ENCODE measurements around the gene MYZAP.

Gene MYZAP, protein sequence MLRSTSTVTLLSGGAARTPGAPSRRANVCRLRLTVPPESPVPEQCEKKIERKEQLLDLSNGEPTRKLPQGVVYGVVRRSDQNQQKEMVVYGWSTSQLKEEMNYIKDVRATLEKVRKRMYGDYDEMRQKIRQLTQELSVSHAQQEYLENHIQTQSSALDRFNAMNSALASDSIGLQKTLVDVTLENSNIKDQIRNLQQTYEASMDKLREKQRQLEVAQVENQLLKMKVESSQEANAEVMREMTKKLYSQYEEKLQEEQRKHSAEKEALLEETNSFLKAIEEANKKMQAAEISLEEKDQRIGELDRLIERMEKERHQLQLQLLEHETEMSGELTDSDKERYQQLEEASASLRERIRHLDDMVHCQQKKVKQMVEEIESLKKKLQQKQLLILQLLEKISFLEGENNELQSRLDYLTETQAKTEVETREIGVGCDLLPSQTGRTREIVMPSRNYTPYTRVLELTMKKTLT

DNA sequence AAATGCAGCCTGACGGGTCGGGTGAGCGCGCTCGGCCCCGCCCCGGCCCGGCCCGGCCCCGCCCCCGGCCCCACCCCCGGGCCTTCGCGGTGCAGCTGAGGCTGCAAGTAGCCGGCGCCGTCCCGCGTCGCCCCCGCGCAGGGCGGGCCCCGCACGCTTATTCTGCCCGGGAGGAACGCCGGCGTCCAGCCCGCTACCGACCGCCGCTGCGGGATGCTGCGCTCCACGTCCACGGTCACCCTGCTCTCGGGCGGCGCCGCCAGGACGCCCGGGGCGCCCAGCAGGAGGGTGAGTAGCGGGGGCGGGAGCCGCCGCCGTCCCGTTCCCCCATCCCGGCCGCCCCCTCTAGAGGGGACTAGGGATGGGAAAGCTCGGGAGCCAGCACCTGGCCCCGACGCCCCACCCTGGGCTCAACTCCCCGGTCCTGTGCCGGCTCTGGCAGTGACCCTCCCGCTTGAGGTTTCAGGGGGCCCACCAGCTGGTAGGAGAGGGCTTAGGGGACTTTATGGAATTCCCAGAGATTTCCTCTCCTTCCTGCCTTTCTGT, at the start of gene MYZAP:
Gene MYZAP (plus strand): TSS at position 83 of the 546 bp plus-strand sequence. CDS start 131 bp downstream, at position 214.
- Histone ChIP-seq H3K4me3 (peak within 1 kb of the TSS; percentile 39 to 60 (median 49)), H3K27ac (peak within 1 kb of the TSS in 17 of 21 experiments; percentile 33 to 83 (median 53))

DNA sequence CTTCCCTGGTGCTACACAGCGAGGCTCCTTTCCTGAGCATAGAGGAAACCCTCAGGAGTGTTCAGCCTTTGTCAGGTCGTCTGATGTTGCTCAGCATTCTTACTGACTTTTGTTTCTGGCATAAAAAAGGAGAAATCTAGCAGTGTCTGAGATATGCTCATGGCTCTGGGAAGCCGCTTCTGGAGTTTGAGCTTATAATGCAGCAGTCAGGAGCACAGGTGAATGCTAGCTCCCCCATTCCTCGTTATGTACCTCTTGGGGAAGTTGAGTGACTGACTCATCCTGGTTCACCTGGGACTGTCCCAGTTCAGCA, 49.2 kb upstream of the MYZAP start:
- Histone ChIP-seq H3K27ac (no peak overlapping the region), H3K4me3 (no peak overlapping the region)

DNA sequence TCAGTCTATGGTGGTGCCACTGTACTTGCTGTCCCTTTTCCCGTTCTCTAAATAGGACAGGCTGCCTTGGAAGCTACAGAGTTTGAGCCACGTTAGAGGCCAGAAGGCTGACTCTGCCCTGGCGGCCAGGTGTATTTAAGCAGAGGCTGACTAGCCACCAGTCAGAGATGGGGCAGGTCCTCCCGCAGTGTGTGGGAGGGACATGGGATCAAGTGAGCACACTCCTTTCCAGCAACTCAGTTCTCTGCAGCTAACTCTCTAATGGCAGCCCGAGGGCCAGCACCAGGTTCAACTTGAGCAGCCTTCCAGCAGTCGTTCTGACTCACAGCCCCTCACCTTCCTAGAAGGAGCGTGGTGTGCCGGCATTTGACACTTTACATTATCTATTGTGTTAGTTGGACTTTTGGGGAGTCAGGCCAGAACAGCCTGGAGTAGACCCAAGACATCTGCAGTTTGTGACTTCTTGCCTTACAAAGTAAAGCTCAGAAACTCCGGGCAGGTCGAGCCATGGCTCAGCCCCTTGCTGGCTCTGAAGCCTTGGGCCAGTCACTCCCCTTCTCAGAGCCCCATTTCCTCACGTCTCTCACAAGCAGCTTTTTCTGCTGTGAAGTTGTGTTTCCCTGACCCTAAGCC, 46.7 kb upstream of the MYZAP start:
- no peak overlapping the region for H3K27ac ChIP-seq
- no peak overlapping the region for H3K4me3 ChIP-seq

DNA sequence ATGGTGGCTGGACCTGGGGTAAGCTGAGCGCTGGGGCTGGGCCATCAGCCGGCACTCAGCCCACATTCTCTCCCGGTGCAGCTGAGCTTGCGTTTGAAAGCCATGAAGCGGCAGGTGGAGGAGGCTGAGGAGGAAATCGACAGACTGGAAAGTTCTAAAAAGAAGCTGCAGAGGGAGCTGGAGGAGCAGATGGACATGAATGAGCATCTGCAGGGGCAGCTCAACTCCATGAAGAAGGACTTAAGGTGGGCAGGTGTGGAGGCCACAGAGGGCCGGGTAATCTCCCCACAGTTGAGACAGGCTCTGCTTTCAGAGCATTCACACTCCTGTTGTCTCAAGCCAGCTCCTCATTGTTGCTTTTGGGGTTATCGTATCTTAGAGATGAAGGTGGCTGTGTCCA, 45.7 kb upstream of the MYZAP start:
- Histone ChIP-seq H3K4me3 (no peak overlapping the region), H3K27ac (no peak overlapping the region)

DNA sequence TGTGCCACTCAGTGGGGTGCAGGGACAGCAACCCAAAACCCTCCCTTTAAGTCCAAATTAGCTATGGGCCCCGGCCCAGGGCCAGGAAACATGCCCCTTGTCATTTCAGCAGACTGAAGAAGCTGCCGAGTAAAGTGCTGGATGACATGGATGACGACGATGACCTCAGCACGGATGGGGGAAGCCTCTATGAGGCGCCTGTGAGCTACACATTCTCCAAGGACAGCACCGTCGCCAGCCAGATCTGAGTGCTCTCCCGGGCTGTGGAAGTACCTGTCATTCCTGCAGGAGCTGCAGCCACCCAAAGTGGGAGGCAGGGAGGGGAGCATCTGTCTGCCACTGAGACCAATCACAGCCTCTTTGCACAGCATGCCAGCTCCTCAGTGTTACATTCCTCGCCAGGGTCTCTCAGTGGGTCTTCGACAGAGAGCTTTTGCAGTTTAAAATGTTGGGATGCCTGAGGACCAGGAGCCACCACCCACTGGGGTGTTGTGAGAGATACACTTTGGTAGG, 44.4 kb upstream of the MYZAP start:
- Histone ChIP-seq H3K4me3 (no peak overlapping the region), H3K27ac (no peak overlapping the region)

DNA sequence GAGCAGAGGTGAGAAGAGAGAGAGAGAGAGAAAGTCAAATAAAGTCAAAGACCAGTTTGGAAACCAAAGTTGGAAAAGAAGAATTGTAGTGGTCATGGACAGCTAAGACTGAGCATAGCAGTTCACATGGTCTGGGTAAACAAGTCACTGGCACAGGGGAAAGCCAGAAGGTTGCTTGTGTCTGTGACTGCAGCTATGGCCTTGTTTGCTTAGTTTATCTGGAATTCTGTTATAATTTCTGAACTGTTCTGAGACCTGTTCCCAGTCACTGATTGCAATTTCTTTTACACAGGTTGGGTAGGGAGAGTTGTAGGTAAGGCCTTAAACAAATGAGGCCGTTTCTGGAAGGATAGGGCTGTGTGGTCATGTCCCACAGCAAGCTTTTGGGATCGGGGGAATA, 43.4 kb upstream of the MYZAP start:
- Histone ChIP-seq H3K27ac (peak overlapping the region in 1 of 21 experiments; percentile 3), H3K4me3 (no peak overlapping the region)

DNA sequence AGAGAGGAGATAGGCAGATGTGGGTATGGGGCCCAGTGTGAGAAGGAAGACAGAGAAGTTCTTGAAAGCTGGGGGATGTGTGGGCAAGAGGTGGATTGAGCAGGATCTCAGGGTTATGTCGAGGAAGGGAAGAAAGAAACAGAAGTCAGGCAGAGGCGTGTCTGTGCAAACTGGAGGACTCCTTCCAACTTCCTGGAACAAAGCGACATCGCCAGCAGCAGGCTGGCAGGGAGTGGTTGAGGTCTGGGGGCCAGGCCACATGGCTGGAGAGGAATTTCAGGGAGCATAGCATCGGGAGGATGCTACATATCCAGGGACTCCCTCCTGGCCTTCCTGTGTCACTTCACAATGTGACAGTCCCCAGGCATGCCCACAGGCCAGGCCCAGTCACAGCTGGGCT, 42.9 kb upstream of the MYZAP start:
- H3K27ac ChIP-seq: peak overlapping the region in 1 of 21 experiments; percentile 3
- H3K4me3 ChIP-seq: no peak overlapping the region

DNA sequence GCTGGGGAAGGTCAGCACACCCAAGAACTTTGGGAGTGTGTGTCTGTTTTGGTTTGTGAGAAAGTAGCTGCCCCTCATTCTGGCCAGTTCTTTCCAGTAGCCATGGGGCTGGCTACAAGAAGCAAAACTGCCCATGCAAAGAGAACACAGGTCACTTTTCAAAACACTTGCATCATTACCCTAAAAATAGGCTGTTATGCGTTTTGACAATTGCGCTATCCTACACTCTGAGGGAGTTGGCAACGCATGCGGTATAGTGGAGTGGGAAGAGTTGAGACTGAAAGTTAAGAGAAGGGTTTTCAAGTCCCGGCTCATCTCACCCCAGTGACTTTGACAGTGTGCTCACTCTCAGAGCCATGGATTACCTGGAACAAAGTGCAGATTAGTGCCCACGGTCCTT, 41.8 kb upstream of the MYZAP start:
- H3K27ac ChIP-seq: no peak overlapping the region
- H3K4me3 ChIP-seq: no peak overlapping the region

DNA sequence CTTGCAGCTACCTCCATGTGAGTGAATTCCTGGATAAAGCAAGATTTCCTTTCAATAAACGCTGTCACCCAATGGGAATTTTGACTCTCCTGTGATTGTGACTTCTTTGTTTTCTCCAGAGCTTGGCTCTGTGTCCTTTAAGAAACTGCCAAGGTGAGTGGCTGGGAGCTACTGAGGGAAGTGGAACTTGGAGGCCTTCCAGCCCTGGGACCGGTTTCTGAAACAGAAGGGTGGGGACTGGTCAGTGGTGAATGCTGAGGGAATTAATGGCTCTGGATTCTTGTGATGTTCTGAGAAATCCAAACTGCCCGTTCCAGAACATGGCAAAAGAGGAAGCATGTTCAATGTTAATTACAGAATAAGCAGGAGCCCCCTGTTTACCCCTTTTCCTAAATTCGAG, 41.1 kb upstream of the MYZAP start:
- no peak overlapping the region for H3K4me3 ChIP-seq
- H3K27ac ChIP-seq: peak overlapping the region in 8 of 21 experiments; percentile 9 to 78 (median 56)

DNA sequence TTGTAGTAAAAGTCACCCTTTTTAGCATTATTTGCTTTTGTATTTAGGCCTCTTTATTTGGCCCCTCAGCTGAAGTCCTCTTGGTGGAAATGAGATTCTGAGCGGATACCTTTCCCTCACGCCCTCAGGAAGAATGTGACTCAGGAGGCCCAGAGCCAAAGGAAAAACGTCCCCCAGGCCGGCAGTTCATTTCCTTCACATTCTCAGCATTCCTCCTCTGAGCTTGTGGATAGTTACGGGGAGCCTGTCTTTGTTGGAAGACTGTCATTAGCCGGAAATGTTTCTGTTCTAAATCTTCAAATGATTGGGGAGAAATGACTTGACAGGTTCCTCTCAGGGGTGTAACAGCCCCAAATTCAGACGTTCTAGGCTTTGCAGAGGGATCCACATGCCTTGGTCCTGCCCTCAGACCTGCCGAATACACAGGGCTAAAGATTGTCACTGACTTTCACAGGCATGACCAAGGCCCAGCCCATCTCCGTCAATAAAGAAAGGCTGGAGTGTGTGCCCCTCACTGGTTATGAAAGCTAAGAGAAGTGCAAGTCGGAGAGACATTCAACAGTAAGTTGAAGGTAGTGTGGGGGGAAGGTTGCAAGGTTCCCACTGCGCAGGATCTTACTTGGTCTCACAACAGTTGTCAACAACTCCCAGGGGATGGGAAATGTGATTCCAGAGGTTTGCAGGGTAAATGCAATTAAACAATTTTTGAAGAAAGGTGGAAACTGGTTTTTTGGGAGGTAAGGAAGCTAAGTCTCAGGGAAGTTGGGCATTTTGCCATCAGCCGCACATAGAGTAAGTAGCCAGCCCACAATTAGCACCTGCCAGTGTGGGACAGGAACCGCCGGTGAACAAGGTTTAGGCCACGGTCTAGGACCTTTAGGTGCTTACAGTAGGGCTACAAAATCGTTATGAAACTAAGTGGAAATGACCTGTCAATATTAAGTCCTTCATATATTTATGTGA, 39.7 kb upstream of the MYZAP start:
- Histone ChIP-seq H3K4me3 (no peak overlapping the region), H3K27ac (peak overlapping the region in 8 of 21 experiments; percentile 9 to 78 (median 39))

DNA sequence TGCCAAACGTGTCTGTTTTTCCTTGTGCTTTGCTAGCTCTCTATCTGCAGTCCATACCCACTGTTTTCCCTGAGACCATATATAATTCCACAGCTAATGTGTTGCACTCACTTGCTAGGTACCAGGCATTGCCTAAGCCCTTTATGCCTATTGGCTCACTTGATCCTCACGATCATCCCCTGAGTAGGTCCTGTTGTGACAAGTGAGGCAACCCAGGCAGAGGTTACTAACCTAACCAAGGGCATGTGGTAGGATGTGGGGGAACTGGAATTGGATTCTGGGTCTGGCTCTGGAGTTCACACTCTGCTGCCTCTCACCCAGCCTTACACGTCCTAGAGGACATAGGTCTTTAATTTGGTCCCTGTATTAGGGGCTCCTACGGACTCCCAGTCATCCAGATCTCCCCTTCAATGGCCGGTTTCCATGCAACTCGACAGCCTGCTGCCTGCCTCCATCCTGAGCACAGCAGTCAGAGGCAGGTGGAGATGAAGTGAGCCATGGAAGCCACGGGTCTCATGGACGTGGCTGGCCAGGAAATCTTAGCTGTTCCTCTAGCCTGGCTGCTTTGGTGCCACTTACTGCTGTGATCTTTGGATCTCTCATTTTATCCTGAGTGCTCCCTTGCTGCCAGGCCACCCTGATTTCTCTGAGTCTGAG, 38.9 kb upstream of the MYZAP start:
- Histone ChIP-seq H3K27ac (peak overlapping the region in 2 of 21 experiments; percentile 15 to 25), H3K4me3 (no peak overlapping the region)

DNA sequence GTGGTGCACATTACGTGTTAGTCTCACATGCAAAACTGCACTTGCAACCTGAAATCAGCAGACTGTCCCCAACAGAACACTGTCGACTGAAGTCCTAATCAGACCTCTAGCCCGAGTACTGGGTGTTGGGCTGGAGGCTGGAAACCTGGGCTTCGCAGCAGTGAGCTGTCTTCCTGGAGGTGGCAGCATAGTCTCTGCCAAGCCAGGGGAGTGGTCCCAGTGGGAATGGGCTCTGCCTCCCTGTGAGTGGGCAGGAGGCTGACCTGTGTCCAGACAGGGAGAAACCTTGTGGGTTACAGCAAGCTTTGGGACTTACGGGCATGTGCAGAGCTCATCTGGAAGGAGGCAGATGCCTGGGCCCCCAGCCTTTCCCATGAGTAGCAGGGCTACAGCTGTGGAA, 38.2 kb upstream of the MYZAP start:
- Histone ChIP-seq H3K4me3 (no peak overlapping the region), H3K27ac (no peak overlapping the region)

DNA sequence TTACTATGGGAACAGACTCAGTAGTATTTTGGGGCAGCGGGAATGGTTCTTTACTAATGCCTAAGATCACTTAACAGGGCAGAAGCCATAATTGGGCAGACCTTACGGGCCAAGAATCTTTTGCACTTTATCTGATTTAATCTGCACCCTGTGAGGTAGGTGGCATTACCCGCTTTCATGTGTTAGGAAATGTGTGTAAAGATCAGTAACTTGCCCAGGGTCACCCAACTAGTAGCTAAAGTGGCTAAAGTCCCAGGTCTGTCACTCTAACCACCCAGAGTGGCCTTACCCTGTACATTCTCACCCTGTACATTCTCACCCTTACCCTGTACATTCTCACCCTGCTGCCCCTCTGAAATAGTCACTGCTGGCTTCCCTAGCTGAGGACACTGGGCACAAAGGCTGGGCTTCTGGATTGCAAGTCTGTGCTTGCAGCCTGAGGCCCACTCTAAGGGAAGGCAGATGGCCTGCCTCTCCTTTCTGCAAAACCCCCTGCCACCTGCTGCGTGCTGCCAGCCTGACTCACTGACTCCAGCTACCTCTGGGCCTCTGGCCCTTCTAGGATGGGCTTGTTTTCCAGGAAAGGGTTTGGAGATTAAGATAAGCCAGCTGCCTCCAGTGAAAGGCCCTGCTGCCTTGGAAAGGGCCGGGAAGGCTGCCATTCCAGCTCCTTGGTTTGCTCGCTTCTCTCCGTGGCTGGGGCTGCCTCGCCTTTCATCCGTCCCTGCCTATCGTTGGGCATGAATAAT, 37.5 kb upstream of the MYZAP start:
- peak overlapping the region in 3 of 21 experiments; percentile 12 to 38 (median 17) for H3K27ac ChIP-seq

DNA sequence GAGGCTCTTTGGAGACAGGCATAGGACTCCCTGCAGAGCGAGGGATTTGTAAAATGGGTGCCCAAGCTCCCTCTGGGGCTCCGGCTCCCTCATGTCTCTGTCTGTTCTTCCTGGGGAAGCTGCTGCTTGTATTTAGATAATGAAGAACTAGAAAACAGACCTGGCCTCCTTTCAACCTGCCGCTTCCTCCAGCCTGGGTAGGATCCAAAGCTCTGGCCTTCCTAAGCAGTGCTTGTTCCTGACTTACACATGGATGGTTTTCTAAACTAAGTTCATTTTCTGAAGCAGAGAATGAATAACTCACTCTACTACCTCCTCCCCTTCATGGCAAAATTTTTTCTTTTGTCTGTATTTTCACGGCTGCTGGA, 36.9 kb upstream of the MYZAP start:
- no peak overlapping the region for H3K4me3 ChIP-seq
- H3K27ac ChIP-seq: peak overlapping the region in 2 of 21 experiments; percentile 17 to 38

More for the DNA sequence above, 37.5 kb upstream of the MYZAP start:
- no peak overlapping the region for H3K4me3 ChIP-seq

DNA sequence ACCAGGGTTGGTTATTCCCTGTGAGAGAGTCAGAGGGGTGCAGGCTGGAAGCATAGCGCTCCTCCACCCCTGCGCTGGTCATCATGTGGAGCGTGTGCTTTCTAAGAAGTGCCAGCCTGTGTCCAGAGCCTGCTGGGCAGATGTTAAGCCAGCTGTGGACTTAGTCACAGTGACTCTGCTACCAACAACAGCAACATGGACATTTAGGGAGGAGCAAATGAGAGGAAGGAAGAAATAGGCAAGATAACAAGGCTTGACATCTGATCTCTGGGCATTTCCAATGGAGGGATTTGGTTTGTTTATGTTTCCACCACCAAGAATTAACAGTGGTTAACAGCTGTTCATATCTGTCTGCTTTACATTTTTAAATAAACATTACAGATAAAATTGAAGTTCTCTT, 36.4 kb upstream of the MYZAP start:
- Histone ChIP-seq H3K27ac (peak overlapping the region in 1 of 21 experiments; percentile 38), H3K4me3 (no peak overlapping the region)

DNA sequence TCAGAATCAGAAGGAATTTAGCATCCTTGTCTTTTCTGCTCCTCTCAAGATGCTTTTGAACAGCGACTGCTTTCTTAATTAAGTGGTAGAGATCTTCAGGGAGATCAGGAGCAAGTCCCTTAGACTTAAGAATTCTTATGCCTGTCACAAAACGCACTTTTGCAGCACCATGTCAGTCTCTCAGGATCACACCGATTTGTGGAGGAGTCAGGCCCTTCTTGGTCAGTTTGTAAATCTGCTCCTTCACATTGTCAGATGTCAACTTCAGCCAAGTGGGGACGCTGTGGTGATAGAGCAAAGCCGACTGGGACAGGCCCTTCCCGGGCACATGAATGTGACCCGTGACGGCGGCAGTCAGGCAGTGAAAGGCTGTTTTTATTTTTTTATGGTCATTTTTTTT, 35.7 kb upstream of the MYZAP start:
- H3K27ac ChIP-seq: no peak overlapping the region
- H3K4me3 ChIP-seq: no peak overlapping the region

DNA sequence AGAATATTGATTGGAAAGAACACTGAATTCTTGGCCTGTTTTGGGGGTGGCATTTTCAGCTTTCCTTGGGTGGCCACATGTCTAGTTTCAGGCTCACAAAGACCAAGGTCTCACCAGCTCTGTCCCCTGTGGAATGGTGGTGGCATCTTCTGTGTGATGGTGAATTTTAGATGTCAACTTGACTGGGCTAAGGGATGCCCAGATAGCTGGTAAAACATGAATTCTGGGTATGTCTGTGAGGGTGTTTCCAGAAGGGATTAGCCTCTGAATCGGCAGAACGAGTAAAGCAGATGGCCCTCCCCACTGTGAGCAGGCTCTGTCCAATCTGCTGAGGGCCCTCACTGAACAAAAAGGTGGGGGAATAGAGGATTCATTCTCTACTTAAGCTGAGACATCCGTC, 34.4 kb upstream of the MYZAP start:
- Histone ChIP-seq H3K27ac (no peak overlapping the region), H3K4me3 (no peak overlapping the region)

DNA sequence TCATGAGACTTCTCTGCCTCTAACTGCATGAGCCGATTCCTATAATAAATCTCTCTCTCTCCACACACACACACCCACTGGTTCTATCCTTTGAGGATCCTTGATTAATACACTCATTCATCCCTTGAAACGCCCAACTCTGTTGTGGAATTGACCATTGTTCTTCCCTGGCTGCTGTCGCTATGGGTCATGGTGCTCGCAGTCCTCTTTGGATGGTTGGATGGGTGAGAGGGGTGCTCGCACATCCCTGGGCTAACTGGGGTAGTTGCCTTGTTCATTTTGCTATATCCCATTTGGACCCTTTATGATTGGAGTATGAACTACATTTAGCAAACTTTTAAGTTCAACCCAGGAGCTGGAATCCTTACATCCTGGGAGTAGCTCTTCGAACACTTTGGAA, 33.9 kb upstream of the MYZAP start:
- Histone ChIP-seq H3K27ac (no peak overlapping the region), H3K4me3 (no peak overlapping the region)
